T-cell (primary cell): ENCODE measurements around the gene RFX5. TPM values are rescaled to one million over a fixed set of nuclear protein-coding genes. Genes with fewer than 3 reads are reported as not detected.
"Not testable (repeated sequence)": the region's sequence is repeated elsewhere in the genome, so short reads cannot be mapped to it uniquely, and the experiment has no call there.

ENCODE experiments used
- ATAC-seq, 4 experiments: fragments of 200-7000 bp in 3 of 4; fragments of 150-1000 bp in 1 of 4; cut with Tn5 transposase; replicated peaks in 1 of 4; 1 replicate in 3 of 4; 2 replicates in 1 of 4; pipeline ENCODE4 v1.10.0; 2021; ENCODE audit warnings: moderate library complexity in 3 of 4, mild to moderate bottlenecking in 2 of 4, moderate number of reproducible peaks in 1 of 4
- CTCF ChIA-PET, 2 donors: fragments of 300-600 bp; sonication (Branson Sonifier 250); formaldehyde crosslinking; loops; one replicate each; lab custom pipeline; 2022; ENCODE audit warnings: antibody characterized with exemption in 2 of 2; lab: Charles Lee
- POLR2A ChIA-PET, 2 donors: fragments of 300-600 bp; sonication (Branson Sonifier 250); formaldehyde crosslinking; loops; one replicate each; lab custom pipeline; 2022; ENCODE audit warnings: antibody characterized with exemption in 2 of 2; lab: Charles Lee
- DNase-seq, 35 experiments: peaks; one replicate each; pipeline versions ENCODE4 v3.0.0 to v3.0.0-alpha.2; 2013 to 2023
- H3K27ac ChIP-seq: one replicate; pipeline ENCODE4 v1.5.1; 2013; ENCODE audit warnings: low read length
- H3K27me3 ChIP-seq, 2 experiments: replicated peaks in 1 of 2; 1 replicate in 1 of 2; 2 replicates in 1 of 2; pipeline versions ENCODE4 v1.6.1 to v1.7.0; 2013; ENCODE audit warnings: low read length in 1 of 2, mixed read lengths in 1 of 2; ENCODE audit not compliant: control insufficient read depth in 2 of 2, insufficient read depth in 2 of 2; ENCODE audit errors: extremely low read depth in 1 of 2
- H3K36me3 ChIP-seq, 2 donors: 1 replicate in 1 of 2; 2 replicates in 1 of 2; pipeline versions ENCODE4 v1.6.1 to v1.7.0; 2013; ENCODE audit warnings: low read length in 1 of 2; ENCODE audit not compliant: control insufficient read depth in 2 of 2, insufficient read depth in 1 of 2; ENCODE audit errors: extremely low read depth in 1 of 2
- H3K4me1 ChIP-seq, 2 experiments: 1 replicate in 1 of 2; 2 replicates in 1 of 2; pipeline versions ENCODE4 v1.6.1 to v1.7.0; 2013; ENCODE audit warnings: low read length in 2 of 2, mixed read lengths in 1 of 2; ENCODE audit not compliant: insufficient read depth in 2 of 2, control insufficient read depth in 1 of 2; ENCODE audit errors: extremely low read depth in 1 of 2
- H3K4me3 ChIP-seq, 2 donors: 1 replicate in 1 of 2; 2 replicates in 1 of 2; pipeline versions ENCODE4 v1.5.1 to v1.7.0; 2013; ENCODE audit warnings: mild to moderate bottlenecking in 2 of 2, low read length in 1 of 2, moderate library complexity in 1 of 2; ENCODE audit not compliant: control insufficient read depth in 1 of 2; ENCODE audit errors: extremely low read depth in 1 of 2
- H3K9me3 ChIP-seq: 2 replicates; pipeline ENCODE4 v1.7.0; 2013
- H3K27ac Mint-ChIP-seq, 2 donors: one replicate each; pipeline ENCODE4 v1.8.0; 2020 to 2021; ENCODE audit warnings: mild to moderate bottlenecking in 2 of 2, mixed read lengths in 2 of 2
- H3K27me3 Mint-ChIP-seq, 2 donors: one replicate each; pipeline ENCODE4 v1.8.0; 2021 to 2022; ENCODE audit warnings: mixed read lengths in 2 of 2
- H3K36me3 Mint-ChIP-seq: one replicate; pipeline ENCODE4 v1.8.0; 2021; ENCODE audit warnings: mixed read lengths
- H3K4me1 Mint-ChIP-seq, 3 donors: one replicate each; pipeline ENCODE4 v1.8.0; 2020 to 2022; ENCODE audit warnings: mixed read lengths in 3 of 3, mild to moderate bottlenecking in 1 of 3
- H3K4me3 Mint-ChIP-seq, 3 donors: one replicate each; pipeline ENCODE4 v1.8.0; 2020 to 2022; ENCODE audit warnings: mild to moderate bottlenecking in 3 of 3, mixed read lengths in 3 of 3, moderate library complexity in 3 of 3
- H3K9me3 Mint-ChIP-seq, 3 donors: one replicate each; pipeline ENCODE4 v1.8.0; 2020 to 2022; ENCODE audit warnings: mixed read lengths in 3 of 3
- WGBS: methylation state at CpG from one replicate; pipeline ENCODE4 v1.1.5; 2013; ENCODE audit warnings: missing lambda C conversion rate; ENCODE audit not compliant: insufficient coverage; 5-methylcytosine and 5-hydroxymethylcytosine counted together
- total RNA-seq, 35 experiments: library from RNA in 6 of 35; stranded (reverse) in 6 of 35; fragments of 120-200 nt in 1 of 35; gene quantifications; one replicate each; pipeline versions ENCODE4 v1.2.1 to v1.2.4 and lab custom pipeline; 2013 to 2026

The RFX5 gene
- total RNA-seq (10 to 100 TPM; 50.3 to 79.8 (median 70.2) TPM), total RNA-seq (lab: John Stamatoyannopoulos, UW) (80.7 to 152 (median 101) reads per million in 29 experiments)
- 92.5 TPM for total RNA-seq (2013)

- Mint-ChIP-seq H3K9me3 (no peaks in the 10 kb centered on the region), H3K4me3 (peak within 1 kb of the TSS; percentile 95 to 98 (median 96)), H3K27ac (peak within 1 kb of the TSS; percentile 98 to 100), H3K27me3 (no peaks in the 10 kb centered on the region), H3K36me3 (peaks cover 25% of the 10 kb centered on the region), H3K4me1 (peaks cover 25 to 46% (median 36%) of the 10 kb centered on the region in 3 donors)
- ChIA-PET POLR2A (interaction anchor here in 1 of 2 donors (0.7 kb wide), 1 partner anchor 8 kb away, joined by 3 read pairs; no protein-coding TSS in a partner anchor), CTCF (interaction anchor here in 1 of 2 donors (0.7 to 1.2 kb wide), 4 partner anchors 8 to 243 kb away, joined by 3 to 11 read pairs (median 4); partner anchors contain the start of gene PI4KB)
- peak; percentile 92 to 97 (median 97) for ATAC-seq
- Histone ChIP-seq H3K4me1 (peaks cover 10 to 25% of the 10 kb centered on the region in 2 experiments), H3K27me3 (no peaks in the 10 kb centered on the region), H3K36me3 (peaks cover 13 to 36% of the 10 kb centered on the region in 2 donors), H3K27ac (peak within 1 kb of the TSS; percentile 99), H3K9me3 (no peaks in the 10 kb centered on the region), H3K4me3 (peak within 1 kb of the TSS; percentile 72 to 77)
- 0% methylated on average over 16 of the region's 38 CpGs for WGBS
- peak; percentile 78 to 98 (median 95) for DNase-seq
Measured at GRCh38 chr1:151346769-151347522, at the start of gene RFX5. RFX5 (minus strand) TSS chr1:151347252; CDS start chr1:151346320, 932 bp downstream.

GRCh38 chr1:151396265-151396664 is 49.2 kb upstream of the RFX5 start:
- CTCF ChIA-PET, H3K27me3 ChIP-seq, H3K9me3 Mint-ChIP-seq, ATAC-seq, H3K4me3 ChIP-seq, H3K27me3 Mint-ChIP-seq, H3K27ac Mint-ChIP-seq, H3K27ac ChIP-seq, DNase-seq, H3K4me3 Mint-ChIP-seq, H3K9me3 ChIP-seq: not testable (repeated sequence)
- Mint-ChIP-seq H3K36me3 (peaks cover 15% of the 10 kb centered on the region), H3K4me1 (peaks cover 20 to 25% (median 23%) of the 10 kb centered on the region in 3 donors)
- POLR2A ChIA-PET: interaction anchor here in 1 of 2 donors (0.6 kb wide), 2 partner anchors 46 to 363 kb away, joined by 4 to 7 read pairs; no protein-coding TSS in a partner anchor
- Histone ChIP-seq H3K4me1 (peaks cover 13 to 17% of the 10 kb centered on the region in 2 experiments), H3K36me3 (peaks cover 7 to 11% of the 10 kb centered on the region in 2 donors)
- WGBS: no CpG with 5 or more reads among the region's 5 CpGs

- H3K27ac ChIP-seq: no peak overlapping the region
- Mint-ChIP-seq H3K9me3 (no peaks in the 10 kb centered on the region), H3K4me3 (no peak overlapping the region), H3K36me3 (no peaks in the 10 kb centered on the region), H3K27ac (no peak overlapping the region), H3K27me3 (peaks cover 0 to 2% of the 10 kb centered on the region in 2 donors), H3K4me1 (peaks cover 0 to 4% (median 0%) of the 10 kb centered on the region in 3 donors)
- no peaks in the 10 kb centered on the region for H3K9me3 ChIP-seq
- no peaks in the 10 kb centered on the region for H3K36me3 ChIP-seq
- peaks cover under 1 to 2% of the 10 kb centered on the region in 2 experiments for H3K4me1 ChIP-seq
- H3K27me3 ChIP-seq: peaks cover 0 to 8% of the 10 kb centered on the region in 2 experiments
- DNase-seq (no peak), ATAC-seq (no peak)
- POLR2A ChIA-PET: no interaction called here
- no peak overlapping the region for H3K4me3 ChIP-seq
- CTCF ChIA-PET: no interaction called here
Measured at GRCh38 chr1:151393583-151393982, 46.5 kb upstream of the RFX5 start.

DNA sequence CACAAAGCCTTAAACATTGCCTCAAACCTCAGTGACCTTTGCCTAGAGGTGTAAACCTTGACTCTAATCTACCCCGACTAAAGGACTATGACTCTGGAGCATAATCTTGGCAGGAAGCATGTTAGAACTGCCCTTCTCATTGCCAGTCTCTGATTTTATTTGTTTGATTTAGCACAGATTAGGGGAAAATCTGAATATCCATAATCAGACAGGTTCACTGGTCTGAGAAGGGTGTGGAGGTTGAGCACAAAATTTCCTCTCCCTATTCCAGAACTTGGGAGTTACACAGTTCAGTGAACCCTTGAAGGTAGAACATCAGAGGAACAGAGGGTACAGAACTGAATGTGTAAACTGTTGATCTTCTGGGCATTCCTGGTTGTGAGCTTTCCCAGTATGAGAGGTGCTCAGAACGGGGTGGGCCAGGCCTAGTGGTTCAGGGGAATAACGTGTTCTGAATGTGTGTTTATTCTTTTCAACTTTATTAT is 44.1 kb upstream of the RFX5 start:
- H3K27ac ChIP-seq: no peak overlapping the region
- CTCF ChIA-PET: interaction anchor here in 1 of 2 donors (0.5 kb wide), 1 partner anchor 15 kb away, joined by 4 read pairs; no protein-coding TSS in a partner anchor

GRCh38 chr1:151390221-151391078 is 43.4 kb upstream of the RFX5 start:
- H3K4me3 ChIP-seq, H3K4me1 ChIP-seq, H3K4me3 Mint-ChIP-seq, H3K36me3 ChIP-seq, H3K27me3 Mint-ChIP-seq, H3K9me3 ChIP-seq, ATAC-seq, H3K27ac Mint-ChIP-seq, H3K27ac ChIP-seq, H3K9me3 Mint-ChIP-seq, POLR2A ChIA-PET, H3K27me3 ChIP-seq, H3K36me3 Mint-ChIP-seq, H3K4me1 Mint-ChIP-seq, DNase-seq: not testable (repeated sequence)
- CTCF ChIA-PET: interaction anchor here in 1 of 2 donors (0.5 kb wide), 1 partner anchor 15 kb away, joined by 4 read pairs; no protein-coding TSS in a partner anchor
- WGBS: 99% methylated on average over 7 of the region's 22 CpGs

More for the DNA sequence above, 44.1 kb upstream of the RFX5 start:
- H3K4me1 ChIP-seq: no peaks in the 10 kb centered on the region
- Mint-ChIP-seq H3K4me3 (no peak overlapping the region), H3K36me3 (no peaks in the 10 kb centered on the region), H3K4me1 (no peaks in the 10 kb centered on the region), H3K9me3 (no peaks in the 10 kb centered on the region), H3K27me3 (peaks cover 0 to 2% of the 10 kb centered on the region in 2 donors), H3K27ac (no peak overlapping the region)
- no peak overlapping the region for H3K4me3 ChIP-seq
- POLR2A ChIA-PET: no interaction called here
- WGBS: no CpG with 5 or more reads among the region's 3 CpGs
- ATAC-seq: no peak
- peaks cover 0 to 8% of the 10 kb centered on the region in 2 experiments for H3K27me3 ChIP-seq
- H3K9me3 ChIP-seq: no peaks in the 10 kb centered on the region
- H3K36me3 ChIP-seq: no peaks in the 10 kb centered on the region
- DNase-seq: no peak

GRCh38 chr1:151386002-151386401 is 39.0 kb upstream of the RFX5 start:
- ATAC-seq: no peak
- Histone ChIP-seq H3K27ac (no peak overlapping the region), H3K4me3 (no peak overlapping the region), H3K4me1 (no peaks in the 10 kb centered on the region), H3K36me3 (no peaks in the 10 kb centered on the region), H3K9me3 (no peaks in the 10 kb centered on the region), H3K27me3 (no peaks in the 10 kb centered on the region)
- WGBS: 57% methylated on average over 1 of the region's 2 CpGs
- ChIA-PET POLR2A (no interaction called here), CTCF (no interaction called here)
- Mint-ChIP-seq H3K27me3 (no peaks in the 10 kb centered on the region), H3K4me1 (no peaks in the 10 kb centered on the region), H3K27ac (no peak overlapping the region), H3K4me3 (no peak overlapping the region), H3K9me3 (no peaks in the 10 kb centered on the region), H3K36me3 (no peaks in the 10 kb centered on the region)
- no peak for DNase-seq
